Activated T-cell treated with anti-CD3 and anti-CD28 coated beads for 48 hours (primary cell): ENCODE measurements around the gene PALMD.

Source experiments
- DNase-seq: peaks from one replicate; pipeline ENCODE4 v3.0.0-alpha.2; 2020; ENCODE audit warnings: low read depth

Gene PALMD

DNA sequence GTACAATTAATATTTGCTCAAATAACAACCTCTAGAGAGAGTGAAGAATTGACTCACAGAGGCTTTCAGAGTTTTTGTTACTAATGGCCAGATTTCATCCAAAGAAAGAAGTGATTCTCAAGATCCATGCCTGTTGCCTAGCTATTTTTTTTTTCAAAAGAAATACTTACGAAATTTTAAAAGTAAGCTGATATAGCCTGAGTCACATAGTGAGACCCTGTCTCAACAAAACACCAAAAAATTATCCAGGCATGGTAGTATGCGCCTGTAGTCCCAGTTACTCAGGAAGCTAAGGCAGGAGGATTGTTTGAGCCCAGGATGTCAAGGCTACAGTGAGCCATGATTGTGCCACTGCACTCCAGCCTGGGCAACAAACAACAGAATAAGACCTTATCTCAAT is 14.6 kb downstream of the PALMD start:
- DNase-seq = no peak

- no peak for DNase-seq
These were observed 15.9 kb downstream of the PALMD start for GRCh38 chr1:99661780-99662179.

DNA sequence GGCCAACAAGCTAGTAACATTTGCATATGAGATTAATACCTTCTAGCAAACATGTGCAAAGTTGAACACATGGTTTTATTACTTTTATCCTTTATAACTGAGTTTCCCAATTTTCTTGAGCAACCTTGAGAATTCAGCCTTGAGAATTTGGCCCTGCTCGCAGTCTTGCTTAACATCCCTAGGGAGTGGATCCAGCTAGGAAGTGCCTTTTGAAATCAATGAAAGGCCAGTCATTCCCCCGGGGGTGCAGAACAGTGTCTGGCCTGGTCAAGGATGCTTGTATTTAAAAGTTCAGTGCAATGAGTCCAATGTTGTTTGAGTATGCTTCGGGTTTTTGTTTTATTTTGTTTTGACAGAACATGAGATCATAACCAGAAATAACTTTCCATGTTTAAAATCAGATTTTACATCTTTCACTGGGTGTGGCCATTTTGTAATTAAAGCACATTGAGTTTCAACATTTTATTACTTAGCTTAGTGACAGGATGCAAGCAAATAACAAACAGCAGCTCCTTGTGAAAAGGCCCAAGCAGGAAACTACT is 16.7 kb downstream of the PALMD start:
- DNase-seq = no peak

GRCh38 chr1:99663501-99663900 is 17.6 kb downstream of the PALMD start:
- DNase-seq = no peak

- DNase-seq = no peak
These were observed 19.3 kb downstream of the PALMD start for GRCh38 chr1:99665212-99665611.

GRCh38 chr1:99669376-99669775 is 23.5 kb downstream of the PALMD start:
- no peak for DNase-seq

- DNase-seq = no peak
These were observed 23.9 kb downstream of the PALMD start for GRCh38 chr1:99669821-99670220.

GRCh38 chr1:99670583-99670982 is 24.7 kb downstream of the PALMD start:
- no peak for DNase-seq

- DNase-seq = no peak
These were observed 26.1 kb downstream of the PALMD start for GRCh38 chr1:99672038-99672437.

DNA sequence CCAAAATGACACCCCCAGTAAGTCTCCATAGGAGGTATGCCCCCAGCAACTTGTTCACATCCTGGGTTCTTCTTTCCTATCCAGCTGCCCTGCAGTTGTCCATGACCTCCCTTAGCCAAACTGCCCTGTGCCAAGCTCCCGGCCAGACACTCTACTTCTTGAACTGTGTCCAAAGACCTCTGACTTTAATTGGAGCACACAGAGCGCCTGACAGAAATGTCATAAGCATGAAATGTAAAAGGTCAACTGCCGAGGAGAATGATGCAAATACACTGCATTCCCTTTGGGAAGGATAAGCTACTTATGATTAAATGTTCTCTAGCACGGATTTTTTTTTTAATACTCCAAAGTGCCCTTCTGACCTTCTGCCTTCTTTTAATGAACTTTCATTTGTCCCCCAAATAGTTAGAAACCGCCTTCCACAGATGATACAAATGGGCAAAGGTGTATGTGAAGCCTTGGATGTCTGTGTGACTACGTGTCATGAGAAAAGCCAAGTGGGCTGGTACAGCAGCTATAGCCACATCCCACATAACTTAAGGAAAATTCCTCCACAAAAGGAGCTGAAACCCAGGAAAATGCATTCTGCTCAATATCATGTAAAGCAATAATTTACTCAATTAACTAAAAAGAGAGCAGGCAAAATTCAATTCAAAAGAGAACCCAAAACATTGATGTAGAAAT is 26.8 kb downstream of the PALMD start:
- DNase-seq = no peak

- DNase-seq = no peak
These were observed 27.4 kb downstream of the PALMD start for GRCh38 chr1:99673315-99673714.

- DNase-seq = no peak
These were observed 28.5 kb downstream of the PALMD start for GRCh38 chr1:99674115-99675064.

- no peak for DNase-seq
These were observed 29.4 kb downstream of the PALMD start for GRCh38 chr1:99675292-99675691.

- no peak for DNase-seq
These were observed 30.1 kb downstream of the PALMD start for GRCh38 chr1:99675994-99676393.

- no peak for DNase-seq
These were observed 31.0 kb downstream of the PALMD start for GRCh38 chr1:99676876-99677275.

GRCh38 chr1:99677416-99677815 is 31.5 kb downstream of the PALMD start:
- no peak for DNase-seq

DNA sequence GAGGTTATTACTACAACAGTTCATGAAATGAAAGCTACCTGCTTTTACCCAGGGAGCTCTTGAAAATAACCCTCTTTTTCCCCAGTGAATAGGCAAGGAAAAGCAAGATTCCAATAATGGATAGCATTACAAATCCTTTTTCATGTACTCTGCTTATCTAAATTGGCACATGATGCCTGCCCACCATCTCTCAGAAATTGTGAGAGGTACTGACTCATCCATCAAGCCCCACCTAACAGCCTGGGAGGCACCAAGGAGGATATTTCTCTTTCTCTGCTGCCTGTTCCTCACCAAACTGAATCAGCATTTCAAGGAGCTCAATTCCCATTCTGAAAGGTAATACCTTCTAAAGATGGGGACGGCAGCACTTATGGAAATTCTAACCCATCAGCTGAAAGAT is 34.4 kb downstream of the PALMD start:
- no peak for DNase-seq

- no peak for DNase-seq
These were observed 35.7 kb downstream of the PALMD start for GRCh38 chr1:99681583-99681982.

- no peak for DNase-seq
These were observed 36.4 kb downstream of the PALMD start for GRCh38 chr1:99682291-99682751.

DNA sequence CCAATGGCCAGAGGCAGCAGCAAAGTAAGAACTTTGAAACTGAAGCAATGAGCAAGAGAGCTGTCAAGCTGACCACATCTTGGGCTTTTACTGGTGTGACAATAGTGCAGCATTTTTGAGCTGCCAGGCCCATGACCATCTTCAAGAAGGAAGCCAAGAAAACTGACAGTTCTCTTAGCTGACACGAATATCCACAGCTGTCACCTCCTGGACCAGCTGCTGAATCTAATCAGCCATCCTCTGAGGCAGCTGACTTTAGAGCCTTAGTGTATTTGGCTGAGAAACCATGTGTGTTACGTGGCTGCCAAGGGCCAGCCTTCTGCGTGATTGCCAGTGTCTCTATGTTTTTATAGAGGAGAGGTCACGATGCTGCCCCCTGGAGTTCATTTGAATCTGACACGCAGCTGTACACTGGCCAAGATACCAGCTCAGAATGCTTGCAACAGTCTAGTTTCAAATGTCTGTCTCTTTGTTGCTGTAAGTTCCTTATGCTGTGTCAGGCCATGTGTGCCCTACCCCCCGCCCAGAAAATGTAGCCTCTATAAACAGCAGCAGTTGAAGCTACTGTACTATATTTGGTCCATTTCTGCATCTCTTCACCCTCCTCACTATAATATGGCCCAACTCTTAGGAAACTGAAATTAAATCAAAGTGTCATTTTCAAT is 39.7 kb downstream of the PALMD start:
- peak; percentile 23 for DNase-seq

GRCh38 chr1:99691175-99691574 is 45.3 kb downstream of the PALMD start:
- DNase-seq = no peak

DNA sequence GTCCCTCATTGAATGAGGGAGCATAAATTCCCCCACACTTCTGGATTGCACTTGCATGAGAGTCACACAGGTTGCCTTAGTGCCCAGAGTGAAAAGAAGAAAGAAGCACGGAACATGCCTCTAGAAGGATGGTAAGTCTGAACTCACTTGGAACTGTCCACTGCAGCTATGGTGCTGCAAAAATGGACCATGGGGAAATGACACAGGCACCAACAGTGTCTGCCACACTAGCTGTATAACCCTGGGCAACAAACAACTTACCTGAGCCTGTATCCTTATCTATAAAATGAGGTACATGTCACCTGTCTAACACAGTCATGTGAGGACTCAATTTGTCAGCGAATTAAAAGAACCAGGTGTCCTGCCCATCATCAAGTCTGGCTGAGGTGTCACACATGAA is 50.7 kb downstream of the PALMD start:
- no peak for DNase-seq
